ENCODE results near the gene ZNF492. TPM values are rescaled to one million over a fixed set of nuclear protein-coding genes. Genes with fewer than 3 reads are reported as not detected.

ZNF492 gene
- total RNA-seq, 4 donors from 2014 or later: 0.20 to 0.27 TPM; not detected in 2

DNA sequence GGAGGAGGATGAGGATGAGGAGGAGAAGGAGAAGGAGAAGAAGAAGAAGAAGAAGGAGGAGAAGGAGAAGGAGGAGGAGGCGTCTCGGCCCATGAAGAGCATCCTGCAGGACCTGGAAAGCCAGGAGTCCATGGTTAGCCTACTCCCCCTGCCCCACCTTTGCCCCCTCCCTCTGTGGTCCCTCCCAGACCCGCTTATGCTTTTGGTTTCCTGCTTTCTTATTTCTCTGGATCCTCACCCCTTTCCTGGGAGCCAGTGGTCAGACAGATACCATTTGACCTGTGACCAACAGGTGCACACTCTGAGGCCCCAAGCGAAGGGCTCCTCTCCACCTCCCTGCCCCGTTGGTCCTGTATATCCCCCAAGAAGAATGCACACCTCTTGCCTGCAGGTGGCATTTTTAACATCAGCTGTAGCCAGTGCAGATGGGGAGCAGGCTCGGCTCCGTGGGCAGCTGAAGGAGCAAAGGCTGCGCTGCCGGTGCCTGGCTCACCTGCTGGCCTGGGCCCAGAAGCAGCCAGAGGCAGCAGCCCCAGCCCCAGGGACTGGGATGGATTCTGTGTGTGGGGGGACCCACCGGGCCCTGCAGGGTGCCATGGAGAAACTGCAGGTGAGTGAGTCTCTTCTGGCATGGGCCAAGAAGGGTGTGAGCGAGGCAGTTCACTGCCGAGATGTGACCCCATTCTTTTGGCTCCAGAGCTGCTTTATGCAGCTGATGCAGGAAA lies 32.1 kb upstream of the ZNF492 start:
- Histone ChIP-seq H3K4me1 (no peaks in the 10 kb centered on the region), H3K27me3 (no peaks in the 10 kb centered on the region), H3K27ac (no peak overlapping the region), H3K36me3 (no peaks in the 10 kb centered on the region), H3K9me3 (peaks cover 3 to 5% of the 10 kb centered on the region in 2 donors), H3K4me3 (no peak overlapping the region)
- in situ Hi-C loops (cut with MboI; ENCODE audit: low pct_ligation_motif_present in 1 of 4, low pct_unique_long_range_greater_than_20kb in 1 of 4, low sequenced_read_pairs in 3 of 4) (no loop called here), intact Hi-C loops (cut with DNase I; ENCODE audit: low total_unique reads) (no loop called here)
- WGBS, 2 donors (ENCODE audit: low coverage in 1 of 2): 80 to 86% methylated on average over 2 to 12 of the region's 12 CpGs
- TF ChIP-seq POLR2A (IDR thresholded peaks at IDR 0.05): no peak
- TF ChIP-seq, protein P1, sequence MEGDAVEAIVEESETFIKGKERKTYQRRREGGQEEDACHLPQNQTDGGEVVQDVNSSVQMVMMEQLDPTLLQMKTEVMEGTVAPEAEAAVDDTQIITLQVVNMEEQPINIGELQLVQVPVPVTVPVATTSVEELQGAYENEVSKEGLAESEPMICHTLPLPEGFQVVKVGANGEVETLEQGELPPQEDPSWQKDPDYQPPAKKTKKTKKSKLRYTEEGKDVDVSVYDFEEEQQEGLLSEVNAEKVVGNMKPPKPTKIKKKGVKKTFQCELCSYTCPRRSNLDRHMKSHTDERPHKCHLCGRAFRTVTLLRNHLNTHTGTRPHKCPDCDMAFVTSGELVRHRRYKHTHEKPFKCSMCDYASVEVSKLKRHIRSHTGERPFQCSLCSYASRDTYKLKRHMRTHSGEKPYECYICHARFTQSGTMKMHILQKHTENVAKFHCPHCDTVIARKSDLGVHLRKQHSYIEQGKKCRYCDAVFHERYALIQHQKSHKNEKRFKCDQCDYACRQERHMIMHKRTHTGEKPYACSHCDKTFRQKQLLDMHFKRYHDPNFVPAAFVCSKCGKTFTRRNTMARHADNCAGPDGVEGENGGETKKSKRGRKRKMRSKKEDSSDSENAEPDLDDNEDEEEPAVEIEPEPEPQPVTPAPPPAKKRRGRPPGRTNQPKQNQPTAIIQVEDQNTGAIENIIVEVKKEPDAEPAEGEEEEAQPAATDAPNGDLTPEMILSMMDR (IDR thresholded peaks at IDR 0.05): no peak
- TF ChIP-seq POLR2AphosphoS5 (IDR thresholded peaks at IDR 0.05): no peak
- TF ChIP-seq EP300 (IDR thresholded peaks at IDR 0.05; ENCODE audit: low read depth): no peak
- DNase-seq: no peak

- Histone ChIP-seq H3K4me3 (no peak overlapping the region), H3K27me3 (no peaks in the 10 kb centered on the region), H3K27ac (no peak overlapping the region), H3K9me3 (peaks cover 3 to 5% of the 10 kb centered on the region in 2 donors), H3K36me3 (no peaks in the 10 kb centered on the region), H3K4me1 (no peaks in the 10 kb centered on the region)
- no peak for DNase-seq
- TF ChIP-seq EP300 (IDR thresholded peaks at IDR 0.05; ENCODE audit: low read depth) (no peak), POLR2A (IDR thresholded peaks at IDR 0.05) (no peak), POLR2AphosphoS5 (IDR thresholded peaks at IDR 0.05) (no peak)
- TF ChIP-seq, protein P1 (IDR thresholded peaks at IDR 0.05): no peak
- 86% methylated on average over 16 of the region's 19 CpGs; no CpG with 5 or more reads in 1 of the 2 donors for WGBS, 2 donors (ENCODE audit: low coverage in 1 of 2)
- in situ Hi-C loops (cut with MboI; ENCODE audit: low pct_ligation_motif_present in 1 of 4, low pct_unique_long_range_greater_than_20kb in 1 of 4, low sequenced_read_pairs in 3 of 4) (no loop called here), intact Hi-C loops (cut with DNase I; ENCODE audit: low total_unique reads) (no loop called here)
These were observed 31.4 kb upstream of the ZNF492 start for GRCh38 chr19:22602631-22603272.

GRCh38 chr19:22603518-22604440 lies 30.3 kb upstream of the ZNF492 start:
- Histone ChIP-seq H3K27ac (no peak overlapping the region), H3K9me3 (peaks cover 3 to 5% of the 10 kb centered on the region in 2 donors), H3K4me3 (no peak overlapping the region), H3K27me3 (no peaks in the 10 kb centered on the region), H3K4me1 (no peaks in the 10 kb centered on the region), H3K36me3 (no peaks in the 10 kb centered on the region)
- DNase-seq: no peak
- 67 to 79% methylated on average over 2 to 13 of the region's 14 CpGs for WGBS, 2 donors (ENCODE audit: low coverage in 1 of 2)
- intact Hi-C loops (cut with DNase I; ENCODE audit: low total_unique reads): no loop called here
- in situ Hi-C loops (cut with MboI; ENCODE audit: low pct_ligation_motif_present in 1 of 4, low pct_unique_long_range_greater_than_20kb in 1 of 4, low sequenced_read_pairs in 3 of 4): no loop called here
- TF ChIP-seq, protein P1 (IDR thresholded peaks at IDR 0.05): no peak
- TF ChIP-seq POLR2A (IDR thresholded peaks at IDR 0.05) (no peak), POLR2AphosphoS5 (IDR thresholded peaks at IDR 0.05) (no peak), EP300 (IDR thresholded peaks at IDR 0.05; ENCODE audit: low read depth) (no peak)

Measured in transverse colon (tissue), 4 donors.